GM12878 (cell line): ENCODE results near the gene MTAP. TPM values are rescaled to one million over a fixed set of nuclear protein-coding genes. Genes with fewer than 3 reads are reported as not detected.

Experiments
- ATAC-seq: fragments of 200-7000 bp; cut with Tn5 transposase; 3 replicates; pipeline ENCODE4 v1.9.1; 2020; ENCODE audit warnings: mild to moderate bottlenecking, moderate library complexity
- BruUV-seq: library from RNA; stranded (reverse); fragments of 400-500 nt; replicated peaks from 2 replicates; lab custom pipeline; 2021; lab: Mats Ljungman, UMichigan
- CTCF ChIA-PET: fragments of 300-600 bp; sonication (Branson Sonifier 250); formaldehyde crosslinking; extraction: SDS; loops from one replicate; lab custom pipeline; 2021; ENCODE audit warnings: inconsistent platforms; lab: Yijun Ruan, JAX
- POLR2A ChIA-PET: fragments of 350-600 bp; formaldehyde crosslinking; extraction: SDS; loops from one replicate; lab custom pipeline; 2021; ENCODE audit warnings: inconsistent platforms; lab: Charles Lee
- RAD21 ChIA-PET: fragments of 300-600 bp; sonication (Branson Sonifier 250); formaldehyde crosslinking; loops from one replicate; lab custom pipeline; 2023; ENCODE audit warnings: antibody characterized with exemption; ENCODE audit not compliant: unreplicated experiment; lab: Charles Lee
- SMC1A ChIA-PET: fragments of 300-600 bp; sonication (Branson Sonifier 250); formaldehyde crosslinking; loops from one replicate; lab custom pipeline; 2023; ENCODE audit not compliant: unreplicated experiment, uncharacterized antibody; lab: Charles Lee
- DNase-seq: peaks from one replicate; pipeline ENCODE4 v3.0.0-alpha.2; 2011; ENCODE audit warnings: low read depth, low spot score
- FAIRE-seq: peaks from 3 replicates; lab custom pipeline; 2011; peaks lifted over from hg19 to GRCh38; lab: Jason Lieb, UNC
- H2AFZ ChIP-seq: 2 replicates; pipeline ENCODE4 v1.6.0; 2011; ENCODE audit warnings: low read depth, low read length, control low read depth; ENCODE audit not compliant: control insufficient read depth
- H3K27ac ChIP-seq: 2 replicates; pipeline ENCODE4 v1.5.1; 2011; ENCODE audit warnings: control low read depth; ENCODE audit not compliant: control insufficient read depth, insufficient read depth
- H3K27me3 ChIP-seq, 2 experiments: replicated peaks in 1 of 2; 2 replicates each; pipeline versions ENCODE4 v1.6.0 to v1.6.1; 2011; ENCODE audit warnings: low read length in 1 of 2; ENCODE audit not compliant: control insufficient read depth in 2 of 2, insufficient read depth in 2 of 2
- H3K36me3 ChIP-seq, 2 experiments: 2 replicates each; pipeline ENCODE4 v1.5.1; 2011; ENCODE audit warnings: low read length in 1 of 2; ENCODE audit not compliant: control insufficient read depth in 2 of 2, insufficient read depth in 2 of 2
- H3K4me1 ChIP-seq: 2 replicates; pipeline ENCODE4 v1.6.1; 2011; ENCODE audit warnings: mild to moderate bottlenecking, low read length, moderate library complexity, mixed read lengths; ENCODE audit not compliant: control insufficient read depth, insufficient read depth
- H3K4me2 ChIP-seq: 2 replicates; pipeline ENCODE4 v1.6.0; 2011; ENCODE audit warnings: control low read depth; ENCODE audit not compliant: control insufficient read depth, insufficient read depth
- H3K4me3 ChIP-seq: fragments of 200-600 bp; sonication (generic); 2 replicates; pipeline ENCODE4 v1.5.1; 2016
- H3K79me2 ChIP-seq: 2 replicates; pipeline ENCODE4 v1.6.0; 2011; ENCODE audit warnings: low read length; ENCODE audit not compliant: control insufficient read depth, insufficient read depth
- H3K9ac ChIP-seq: 2 replicates; pipeline ENCODE4 v1.8.0; 2011; ENCODE audit warnings: low read length, control low read depth, mixed read lengths; ENCODE audit not compliant: control insufficient read depth, insufficient read depth
- H3K9me3 ChIP-seq: replicated peaks from 3 replicates; pipeline ENCODE4 v1.5.1; 2011; ENCODE audit warnings: mild to moderate bottlenecking, low read length; ENCODE audit not compliant: control insufficient read depth, insufficient read depth
- H4K20me1 ChIP-seq: 2 replicates; pipeline ENCODE4 v1.6.0; 2011; ENCODE audit not compliant: control insufficient read depth, insufficient read depth
- CBX3 ChIP-seq: fragments of 200-600 bp; sonication (generic); IDR thresholded peaks from 2 replicates; pipeline ENCODE4 v1.6.1; 2016; ENCODE audit warnings: low read depth, borderline replicate concordance
- DPF2 ChIP-seq: fragments of 450-650 bp; IDR thresholded peaks from 2 replicates; pipeline ENCODE4 v1.6.1; 2017; ENCODE audit warnings: mild to moderate bottlenecking
- EED ChIP-seq: sonication (generic); IDR thresholded peaks from 2 replicates; pipeline ENCODE4 v1.6.1; 2016; ENCODE audit warnings: antibody characterized with exemption, low read depth
- FOS ChIP-seq: IDR thresholded peaks from 3 replicates; pipeline ENCODE4 v1.6.1; 2011; ENCODE audit warnings: borderline replicate concordance; ENCODE audit not compliant: insufficient read length; ENCODE audit errors: extremely low read depth
- HDGF ChIP-seq: fragments of 450-650 bp; IDR thresholded peaks from 2 replicates; pipeline ENCODE4 v1.6.1; 2016; ENCODE audit warnings: antibody characterized with exemption
- IRF4 ChIP-seq: IDR thresholded peaks from 2 replicates; pipeline ENCODE4 v1.6.1; 2011; ENCODE audit warnings: low read depth, low read length
- MEF2A ChIP-seq: IDR thresholded peaks from 2 replicates; pipeline ENCODE4 v1.6.1; 2011; ENCODE audit warnings: low read depth, mild to moderate bottlenecking, low read length, moderate library complexity; ENCODE audit not compliant: insufficient read depth
- MTA2 ChIP-seq: fragments of 450-650 bp; IDR thresholded peaks from 2 replicates; pipeline ENCODE4 v1.6.1; 2016; ENCODE audit warnings: low read depth, mild to moderate bottlenecking, moderate library complexity
- MTA3 ChIP-seq: IDR thresholded peaks from 2 replicates; pipeline ENCODE4 v1.6.1; 2012; ENCODE audit warnings: low read length, inconsistent platforms, borderline replicate concordance
- NR2F1 ChIP-seq: fragments of 450-650 bp; conservative IDR thresholded peaks from 2 replicates; pipeline ENCODE4 v1.6.1; 2017; ENCODE audit warnings: mild to moderate bottlenecking
- POLR2AphosphoS2 ChIP-seq: IDR thresholded peaks from 2 replicates; pipeline ENCODE4 v1.6.1; 2011; ENCODE audit warnings: low read depth, mild to moderate bottlenecking, low read length, improper control_type of control experiment, moderate library complexity
- SRF ChIP-seq, 2 experiments: IDR thresholded peaks; 2 replicates each; pipeline ENCODE4 v1.6.1; 2011; ENCODE audit warnings: low read depth in 2 of 2, low read length in 2 of 2, mild to moderate bottlenecking in 1 of 2, moderate library complexity in 1 of 2
- STAT3 ChIP-seq: IDR thresholded peaks from 2 replicates; pipeline ENCODE4 v1.6.1; 2011; ENCODE audit warnings: low read depth, low read length, improper control_type of control experiment
- TCF7 ChIP-seq: IDR thresholded peaks from 2 replicates; pipeline ENCODE4 v1.6.1; 2014; ENCODE audit warnings: antibody characterized with exemption, borderline replicate concordance
- ZNF687 ChIP-seq: fragments of 450-650 bp; IDR thresholded peaks from 2 replicates; pipeline ENCODE4 v1.6.1; 2017; ENCODE audit warnings: mild to moderate bottlenecking, moderate library complexity
- WGBS: methylation state at CpG from one replicate; pipeline ENCODE4 v1.1.6; 2016; ENCODE audit warnings: low lambda C conversion rate; ENCODE audit not compliant: insufficient replicate concordance, insufficient coverage; ENCODE audit errors: missing lambda C conversion rate; 5-methylcytosine and 5-hydroxymethylcytosine counted together
- in situ Hi-C: fragments of 300-500 bp; cut with MboI; formaldehyde crosslinking; loops from 9 replicates; pipeline ENCODE4 v1.14.3; 2018; ENCODE audit warnings: mixed read lengths
- intact Hi-C: fragments of 100-400 bp; cut with micrococcal nuclease; formaldehyde crosslinking; loops from one replicate; pipeline ENCODE4 v1.14.2; 2022; ENCODE audit not compliant: unreplicated experiment
- polyA plus RNA-seq, 11 experiments: library from polyadenylated mRNA; depleted of rRNA in 4 of 11; unstranded in 6 of 11; stranded (reverse) in 5 of 11; fragments of >200 nt; fragmentation: Nextera tagmentation in 4 of 11; fragmentation: Illumina TruSeq in 1 of 11; extraction: Ambion mirVana in 4 of 11; extraction: Trizol in 1 of 11; gene quantifications; 1 replicate in 1 of 11; 2 replicates in 10 of 11; pipeline versions ENCODE4 v1.2.1 to v1.2.3, GENCODE V29; 2011 to 2016; ENCODE audit warnings: inconsistent platforms in 2 of 11, missing spikeins in 2 of 11, low read depth in 1 of 11
- total RNA-seq, 4 experiments: library from RNA; depleted of rRNA in 3 of 4; stranded (reverse); fragments of >200 nt in 3 of 4; fragmentation: Illumina TruSeq in 1 of 4; extraction: Trizol in 1 of 4; gene quantifications; 2 replicates each; pipeline versions ENCODE4 v1.2.1 to v1.2.3, GENCODE V29; 2013 to 2021

Gene MTAP
- total and polyA plus RNA-seq, 10 of the 15 experiments (the other 5 are each of a cell fraction or from before 2014, with no cell fraction given): 16.4 to 29.9 (median 22.6) TPM

DNA sequence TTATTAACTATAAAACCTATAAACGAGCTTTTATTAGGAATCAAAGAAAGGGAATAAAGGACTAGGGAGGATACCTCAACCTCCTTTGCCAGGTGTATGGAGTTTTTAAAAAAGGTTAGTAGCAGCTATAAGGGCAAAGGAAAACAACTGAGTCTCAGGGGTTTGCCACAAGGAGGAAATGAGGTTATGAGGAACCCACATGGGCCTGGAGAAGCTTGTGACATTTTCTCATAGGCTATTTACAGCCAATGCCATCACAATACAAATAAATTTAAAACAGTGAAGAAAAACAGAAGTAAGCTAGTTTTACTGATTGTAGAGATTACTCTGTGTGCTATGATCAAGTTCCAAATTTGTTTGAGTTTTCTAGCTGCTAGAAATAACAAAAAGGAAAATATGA is 99.1 kb downstream of the MTAP start:
- Histone ChIP-seq H3K9me3 (no peaks in the 10 kb centered on the region; the same call in 2 of the 3 replicates), H4K20me1 (no peaks in the 10 kb centered on the region), H3K4me3 (no peak overlapping the region), H3K4me1 (peaks cover 8% of the 10 kb centered on the region), H2AFZ (no peak overlapping the region), H3K79me2 (no peaks in the 10 kb centered on the region), H3K27me3 (no peaks in the 10 kb centered on the region), H3K27ac (no peak overlapping the region), H3K4me2 (no peak overlapping the region), H3K9ac (no peak overlapping the region), H3K36me3 (no peaks in the 10 kb centered on the region)
- ChIA-PET SMC1A (interaction anchor here (0.9 to 1.4 kb wide), 3 partner anchors 10 to 118 kb away, joined by 3 to 6 read pairs (median 3); no protein-coding TSS in a partner anchor), RAD21 (interaction anchor here (0.7 to 1.6 kb wide), 2 partner anchors 90 to 107 kb away, joined by 3 read pairs; no protein-coding TSS in a partner anchor), CTCF (interaction anchor here (0.7 to 2.3 kb wide), 5 partner anchors 18 to 551 kb away, joined by 3 to 6 read pairs (median 3); no protein-coding TSS in a partner anchor), POLR2A (no interaction called here)
- DNase-seq: no peak
- WGBS: 86% methylated on average over 1 of the region's 1 CpG
- TF ChIP-seq HDGF (no peak), DPF2 (no peak)
- in situ Hi-C loops: loop anchor here (5.0 kb wide), 1 partner anchor 49 kb away; no protein-coding TSS in a partner anchor
- no TSS peak for BruUV-seq
- ATAC-seq: no peak; the same call in 2 of the 3 replicates
- intact Hi-C loops: no loop called here
- FAIRE-seq: no peak

DNA sequence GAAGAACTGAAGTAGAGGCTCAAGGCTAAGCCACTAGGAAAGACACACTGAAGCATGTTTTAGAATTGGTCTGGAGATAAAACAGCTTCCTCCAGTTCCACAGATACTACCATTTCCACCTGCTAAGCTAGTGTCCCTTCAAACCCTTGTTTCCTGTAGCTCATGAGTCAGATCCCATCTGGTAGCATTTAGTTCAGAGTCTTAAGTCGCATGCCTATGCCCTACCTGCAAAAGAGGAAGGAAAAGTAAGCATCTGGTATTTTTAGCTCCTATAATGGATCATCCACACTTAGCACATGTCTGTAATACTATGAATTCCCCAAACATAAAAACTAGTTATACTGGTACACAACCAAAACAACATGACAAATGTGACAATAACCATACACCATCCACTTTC is 99.7 kb downstream of the MTAP start:
- no peaks in the 10 kb centered on the region for H3K27me3 ChIP-seq
- DNase-seq (no peak), ATAC-seq (peak; percentile 67), FAIRE-seq (no peak)
- no peak overlapping the region for H3K4me2 ChIP-seq
- SMC1A ChIA-PET: interaction anchor here (1.2 to 1.4 kb wide), 2 partner anchors 69 to 119 kb away, joined by 3 to 6 read pairs; no protein-coding TSS in a partner anchor
- H3K36me3 ChIP-seq: no peaks in the 10 kb centered on the region
- BruUV-seq: no TSS peak
- no peak overlapping the region for H3K4me3 ChIP-seq
- POLR2A ChIA-PET: no interaction called here
- H3K4me1 ChIP-seq: peaks cover 8% of the 10 kb centered on the region
- no peak overlapping the region for H2AFZ ChIP-seq
- no peaks in the 10 kb centered on the region for H3K79me2 ChIP-seq
- H3K9me3 ChIP-seq: no peaks in the 10 kb centered on the region; the same call in 2 of the 3 replicates
- CTCF ChIA-PET: interaction anchor here (0.7 to 2.3 kb wide), 5 partner anchors 18 to 551 kb away, joined by 3 to 6 read pairs (median 3); no protein-coding TSS in a partner anchor
- RAD21 ChIA-PET: interaction anchor here (0.7 to 1.6 kb wide), 2 partner anchors 90 to 106 kb away, joined by 3 read pairs; no protein-coding TSS in a partner anchor
- no peak overlapping the region for H3K9ac ChIP-seq
- 0% methylated on average over 1 of the region's 1 CpG for WGBS
- no peak overlapping the region for H3K27ac ChIP-seq
- intact Hi-C loops (no loop called here), in situ Hi-C loops (loop anchor here (5.0 kb wide), 1 partner anchor 50 kb away; no protein-coding TSS in a partner anchor)
- no peaks in the 10 kb centered on the region for H4K20me1 ChIP-seq
- TF ChIP-seq POLR2AphosphoS2 (no peak), NR2F1 (no peak), IRF4 (no peak), STAT3 (no peak), ZNF687 (no peak), SRF (IDR thresholded peaks at IDR 0.05; ENCODE audit: low read depth in 2 of 2, low read length in 2 of 2) (no peak), EED (no peak), MTA2 (no peak), FOS (no peak), TCF7 (no peak), MTA3 (no peak), CBX3 (no peak), MEF2A (no peak)
